Left cardiac atrium (tissue), 4 donors: ENCODE measurements around the gene DUS3L. TPM values are rescaled to one million over a fixed set of nuclear protein-coding genes. Genes with fewer than 3 reads are reported as not detected.
A peak's percentile ranks its signal among the peaks of the same experiment; 100 is the strongest.

Source experiments
- ATAC-seq, 2 donors: fragments of 200-7000 bp; cut with Tn5 transposase; one replicate each; pipeline ENCODE4 v1.9.1; 2020; ENCODE audit warnings: mild to moderate bottlenecking in 2 of 2, moderate library complexity in 2 of 2
- DNase-seq: peaks from one replicate; pipeline ENCODE4 v3.0.0-alpha.2; 2020
- intact Hi-C, 2 donors: fragments of 100-400 bp; cut with DNase I; formaldehyde crosslinking; loops; one replicate each; pipeline versions ENCODE4 v1.14.1 to v1.15.1; 2022 to 2023
- total RNA-seq, 2 donors: library from RNA; stranded (reverse); fragmentation: NEBNext Ultra II Directional; extraction: Animal tissue kit (Norgen Biotek cat#: 25700); gene quantifications; one replicate each; pipeline ENCODE4 v1.2.1, GENCODE V29; 2021
- donor health status: DM: no; HTN: yes; CAD: no.
- donor health status: DM: no; HTN: yes; CAD: no; lungs with severe emphysema.
- donor health status: DM: yes; HTN: yes; CAD: no.
- donor health status: Dilated cardiomyopathy.

DUS3L gene
- total RNA-seq, 2 donors from 2014 or later: 15.3 to 28.2 TPM

DNA sequence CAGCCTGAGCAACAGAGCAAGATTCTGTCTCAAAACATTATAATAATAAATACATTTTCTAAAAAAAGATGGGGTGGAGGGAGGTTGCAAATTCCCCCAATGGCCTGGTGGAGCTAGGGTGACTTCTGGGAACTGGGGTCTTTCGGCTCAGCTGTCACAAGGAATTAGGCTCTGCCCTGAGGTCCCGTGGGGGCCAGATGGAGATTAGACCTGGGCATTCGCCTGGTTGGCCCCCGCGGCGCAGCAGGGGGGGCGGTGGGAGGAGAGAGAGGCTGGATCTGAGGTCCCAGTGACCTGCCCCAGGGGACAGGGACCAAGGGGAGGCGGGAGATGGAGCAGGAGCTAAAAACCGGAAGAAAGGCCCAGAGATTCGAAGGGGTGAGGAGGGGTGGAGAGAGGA is 33.8 kb upstream of the DUS3L start:
- intact Hi-C loops: loop anchor here in 1 of 2 donors (5.0 kb wide), 1 partner anchor 68 kb away; no protein-coding TSS in a partner anchor
- ATAC-seq: no peak
- no peak for DNase-seq

DNA sequence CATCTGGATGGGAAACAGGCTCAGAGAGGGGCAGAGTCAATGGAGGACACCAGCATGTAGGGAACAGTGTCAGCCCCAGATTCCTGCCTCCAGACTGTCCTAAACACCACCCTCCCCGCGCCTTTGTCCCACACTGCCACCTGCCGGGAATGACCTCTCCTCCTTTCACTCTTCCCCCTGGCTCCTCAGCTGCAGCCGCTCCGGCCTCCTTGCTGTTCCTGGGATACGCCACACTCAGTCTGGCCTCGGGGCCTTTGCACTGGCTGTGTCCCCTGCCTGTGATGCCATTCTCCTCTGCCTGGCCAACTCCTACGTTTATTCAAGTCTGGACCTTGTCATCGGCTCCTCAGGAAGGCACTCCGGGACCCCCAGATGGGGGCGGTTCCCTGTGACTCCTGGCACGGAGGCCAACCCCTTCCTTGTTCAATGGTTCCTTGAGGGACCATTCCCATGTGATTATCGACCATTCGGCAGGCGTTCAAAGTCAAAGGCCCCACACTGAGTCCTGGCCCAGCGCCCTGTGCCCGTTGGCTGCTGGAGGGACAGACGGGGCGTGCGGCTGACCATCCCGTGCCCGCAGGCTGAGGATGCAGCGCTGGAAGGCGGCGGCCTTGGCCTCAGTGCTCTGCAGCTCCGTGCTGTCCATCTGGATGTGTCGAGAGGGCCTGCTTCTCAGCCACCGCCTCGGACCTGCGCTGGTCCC is 32.8 kb upstream of the DUS3L start:
- intact Hi-C loops: no loop called here
- DNase-seq (no peak), ATAC-seq (no peak)

DNA sequence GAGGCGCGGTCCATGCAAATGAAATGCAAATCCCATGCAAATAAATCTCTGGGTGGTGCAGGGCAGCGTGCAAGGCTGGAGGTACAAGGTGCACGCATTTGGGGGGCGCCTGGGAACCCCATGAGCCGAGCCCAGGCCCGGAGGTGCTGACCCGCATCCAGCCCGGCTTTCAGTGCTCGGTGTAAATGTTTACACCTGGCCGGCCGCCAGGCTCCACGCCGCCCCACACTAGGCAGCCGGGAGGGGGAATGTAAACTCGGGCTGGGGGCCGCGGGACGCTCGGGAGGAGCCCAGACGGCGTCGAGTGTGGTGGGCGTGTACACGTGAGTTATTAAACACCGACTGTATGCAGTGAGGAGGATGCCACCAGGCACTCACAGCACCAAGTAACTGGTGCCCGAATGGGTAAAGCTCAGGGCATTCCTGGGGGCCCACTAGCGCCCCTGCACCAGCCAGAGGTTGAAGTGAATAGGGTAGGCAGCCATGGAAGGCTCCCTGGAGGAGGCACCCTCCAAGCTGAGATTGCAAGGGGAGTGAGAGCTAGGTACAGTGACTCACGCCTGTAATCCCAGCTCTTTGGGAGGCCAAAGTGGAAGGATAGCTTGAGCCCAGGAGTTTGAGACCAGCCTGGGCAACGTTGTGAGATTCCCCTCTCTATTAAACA is 31.4 kb upstream of the DUS3L start:
- intact Hi-C loops: no loop called here
- DNase-seq: no peak
- ATAC-seq: no peak

DNA sequence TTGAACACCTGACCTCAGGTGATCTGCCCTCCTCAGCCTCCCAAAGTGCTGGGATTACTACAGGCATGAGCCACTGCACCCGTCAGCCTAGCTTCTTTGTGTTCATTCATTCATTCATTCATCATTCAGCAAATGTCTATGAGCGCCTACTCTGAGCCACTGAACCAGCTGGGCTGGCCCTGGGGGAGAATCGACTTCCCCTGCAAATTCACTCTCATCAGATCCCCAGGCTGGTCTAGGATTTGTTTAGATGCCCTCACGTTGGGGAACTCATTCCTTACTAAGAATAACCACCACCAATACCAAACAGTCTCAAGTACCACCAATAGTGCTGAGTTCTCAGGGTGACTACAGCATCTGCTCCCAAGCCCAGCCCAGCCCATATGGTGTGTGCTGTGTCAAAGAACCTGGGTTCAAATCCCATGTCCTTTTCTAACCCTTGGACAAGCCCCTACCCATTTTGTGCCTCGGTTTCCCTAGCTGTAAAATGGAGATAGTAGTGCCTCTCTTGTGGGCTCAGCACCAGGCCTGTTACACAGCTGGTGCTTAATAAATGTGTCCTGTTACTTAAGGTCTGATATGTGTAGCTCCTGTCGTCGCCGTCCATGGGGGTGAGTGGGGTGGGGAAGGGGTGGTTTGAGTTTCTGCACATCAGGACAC is 30.7 kb upstream of the DUS3L start:
- no peak for DNase-seq
- no peak for ATAC-seq
- intact Hi-C loops: no loop called here

DNA sequence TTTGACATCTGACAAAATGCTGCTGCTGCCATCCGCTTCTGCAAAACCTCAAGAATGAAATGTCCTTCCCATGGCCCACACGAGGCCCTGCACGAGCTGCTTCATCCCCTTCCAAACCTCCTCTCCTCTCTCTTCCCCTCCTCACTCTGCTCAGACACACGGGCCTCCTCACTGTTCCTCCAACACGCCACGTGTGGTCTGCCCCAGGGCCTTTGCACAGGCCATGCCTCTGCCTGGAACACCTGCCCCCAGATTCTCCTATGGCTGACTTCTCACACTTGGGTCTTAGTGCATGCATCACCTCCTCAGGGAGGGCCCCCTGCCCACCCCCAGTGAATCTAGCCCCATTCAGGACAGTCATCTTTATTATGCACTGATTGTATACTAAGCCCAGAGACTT is 29.8 kb upstream of the DUS3L start:
- intact Hi-C loops: no loop called here
- DNase-seq: no peak
- no peak for ATAC-seq

DNA sequence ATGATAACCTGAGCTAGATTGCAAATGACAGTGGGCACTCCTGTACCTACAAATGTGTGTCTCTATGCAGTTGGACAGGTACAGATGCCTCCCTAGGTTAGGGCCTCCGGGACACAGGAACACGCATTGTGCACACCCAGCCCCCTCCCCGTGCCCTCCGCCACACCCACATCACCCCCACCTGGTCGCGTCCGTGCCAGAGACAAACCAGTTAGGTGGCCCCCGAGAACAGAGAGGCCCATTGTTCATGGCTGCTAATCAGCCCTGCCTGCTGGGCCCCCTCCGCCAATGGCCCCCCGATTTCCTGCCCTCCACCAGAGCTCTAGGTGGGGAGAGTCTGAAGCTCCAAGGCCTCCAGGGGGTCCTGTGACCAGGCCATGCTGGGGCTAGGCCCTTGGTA is 27.6 kb upstream of the DUS3L start:
- intact Hi-C loops: no loop called here
- ATAC-seq: no peak

DNA sequence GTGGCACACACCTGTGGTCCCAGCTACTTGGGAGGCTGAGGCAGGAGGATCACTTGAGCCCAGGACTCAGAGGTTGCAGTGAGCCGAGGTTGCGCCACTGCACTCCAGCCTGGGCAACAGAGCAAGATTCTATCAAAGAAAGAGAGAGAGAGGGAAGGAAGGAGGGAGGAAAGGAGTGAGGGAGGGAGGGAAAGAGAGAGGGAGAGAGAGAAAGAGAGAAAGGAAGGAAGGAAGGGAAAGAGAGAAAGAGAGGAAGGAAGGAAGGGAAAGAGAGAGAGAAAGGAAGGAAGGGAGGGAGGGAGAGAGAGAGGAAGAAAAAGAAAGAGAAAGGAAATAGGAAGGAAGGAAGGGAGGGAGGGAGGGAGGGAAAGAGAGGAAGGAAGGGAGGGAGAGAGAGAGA is 26.3 kb upstream of the DUS3L start:
- intact Hi-C loops: no loop called here
- DNase-seq (no peak), ATAC-seq (no peak)

More for the DNA sequence above, 27.6 kb upstream of the DUS3L start:
- no peak for DNase-seq

DNA sequence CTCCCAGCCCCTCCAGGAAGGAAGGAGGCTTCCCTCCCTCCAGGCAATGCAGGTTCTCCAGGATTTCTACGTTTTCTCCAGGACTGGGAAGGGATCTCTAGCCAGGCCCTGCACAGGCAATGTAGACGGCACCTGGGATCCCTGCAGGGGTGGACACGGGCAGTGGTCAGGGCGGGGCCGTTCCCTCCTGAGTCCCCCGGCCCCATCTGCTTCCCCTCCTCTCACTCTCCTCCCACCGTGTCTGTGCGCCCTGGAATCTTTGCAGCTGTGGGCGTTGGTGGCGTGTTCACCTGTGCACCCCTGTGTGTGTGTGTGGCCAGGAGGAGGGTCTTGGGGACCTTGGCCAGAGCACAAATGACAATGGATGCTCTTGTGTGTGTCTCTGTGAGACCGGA is 23.9 kb upstream of the DUS3L start:
- DNase-seq (no peak), ATAC-seq (no peak)
- intact Hi-C loops: no loop called here

DNA sequence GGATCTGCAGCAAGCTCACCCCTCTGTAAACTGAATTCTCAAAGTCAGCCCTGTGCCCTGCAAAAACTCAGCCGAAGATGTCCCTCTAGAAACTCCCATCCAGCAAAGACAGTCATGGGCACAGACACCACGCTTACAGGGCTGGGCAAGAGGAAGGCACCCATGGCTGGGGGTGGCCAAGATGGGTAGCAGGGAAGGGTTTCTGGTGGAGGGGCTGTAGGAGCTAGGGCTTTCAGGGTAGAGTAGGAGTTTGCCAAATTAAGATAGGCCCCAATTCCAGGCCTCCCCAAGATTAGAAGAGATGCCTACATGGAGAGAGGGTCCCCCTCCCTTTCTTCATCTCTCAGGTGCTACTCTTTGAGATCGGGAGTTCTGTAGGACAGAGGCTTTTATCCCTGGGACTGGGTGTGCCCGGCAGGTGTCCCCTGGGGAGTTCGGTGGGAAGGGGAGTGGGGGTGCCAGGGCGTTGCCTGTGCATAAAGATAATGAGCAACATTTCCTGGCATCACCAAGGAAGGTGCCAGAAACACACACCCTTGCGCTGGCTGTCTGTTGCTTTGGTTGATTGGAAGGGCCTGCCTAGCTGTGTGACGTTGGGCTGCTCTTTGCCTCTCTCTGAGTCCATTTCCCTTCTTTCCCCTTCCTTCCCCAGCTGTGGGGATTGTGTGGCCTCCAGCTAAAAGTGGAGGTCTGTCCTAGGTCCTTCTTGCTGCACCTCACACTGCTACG is 23.3 kb upstream of the DUS3L start:
- no peak for ATAC-seq
- DNase-seq: no peak
- intact Hi-C loops: no loop called here

DNA sequence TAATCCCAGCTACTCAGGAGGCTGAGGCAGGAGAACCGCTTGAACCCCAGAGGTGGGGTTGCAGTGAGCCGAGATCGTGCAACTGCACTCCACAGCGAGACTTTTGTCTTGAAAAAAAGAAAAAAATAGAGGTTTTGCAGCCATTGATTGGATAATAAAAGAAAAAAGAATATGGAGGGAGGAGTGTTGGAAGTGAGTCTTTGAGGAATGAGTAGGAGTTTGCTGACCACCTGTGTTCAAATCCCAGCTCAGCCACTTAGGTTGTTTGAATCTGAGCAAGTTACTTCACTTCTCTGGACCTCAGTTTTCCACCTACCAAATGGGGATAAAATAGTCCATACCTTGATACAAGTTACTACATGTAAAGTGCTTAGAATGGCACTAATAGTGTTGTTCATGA is 20.2 kb upstream of the DUS3L start:
- no peak for DNase-seq
- no peak for ATAC-seq
- intact Hi-C loops: no loop called here

DNA sequence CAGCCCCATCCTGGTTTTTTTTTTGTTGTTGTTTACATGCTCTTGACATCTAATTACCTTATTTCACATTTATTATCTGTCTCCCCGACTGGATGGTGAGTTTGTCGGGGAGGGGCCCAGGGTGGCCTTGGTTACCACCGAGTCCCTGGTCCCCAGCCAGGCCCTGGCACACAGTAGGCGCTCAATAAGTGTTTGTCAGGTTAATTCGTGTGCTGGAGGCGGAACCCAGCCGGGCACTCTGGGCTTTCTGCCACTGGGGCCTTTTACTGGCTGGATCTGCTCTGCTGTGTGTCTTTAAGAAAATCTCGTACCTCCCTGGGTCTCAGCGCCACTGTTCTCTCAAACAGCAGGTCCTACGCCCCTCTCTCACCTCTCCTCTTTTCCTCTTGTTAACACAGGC is 18.5 kb upstream of the DUS3L start:
- no peak for DNase-seq
- ATAC-seq: no peak
- intact Hi-C loops: loop anchor here in 1 of 2 donors (10.0 kb wide), 1 partner anchor 165 kb away; the partner anchor contains the start of gene RANBP3

DNA sequence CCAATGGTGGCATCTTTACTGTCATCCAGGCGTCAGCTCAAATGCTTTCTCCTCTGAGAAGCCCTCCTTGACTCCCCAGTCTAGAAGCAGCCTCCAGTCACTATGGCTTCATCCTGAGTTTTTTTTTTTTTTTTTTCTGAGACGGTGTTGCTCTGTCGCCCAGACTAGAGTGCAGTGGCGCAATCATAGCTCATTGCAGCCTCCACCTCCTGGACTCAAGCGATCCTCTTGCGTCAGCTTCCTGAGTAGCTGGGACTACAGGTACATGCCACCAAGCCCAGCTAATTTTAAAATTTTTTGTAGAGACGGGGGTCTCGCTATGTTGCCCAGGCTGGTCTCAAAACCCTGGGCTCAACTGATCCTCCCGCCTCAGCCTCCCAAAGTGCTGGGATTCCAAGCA is 18.1 kb upstream of the DUS3L start:
- intact Hi-C loops: loop anchor here in 1 of 2 donors (10.0 kb wide), 1 partner anchor 166 kb away; the partner anchor contains the start of gene RANBP3
- ATAC-seq (no peak), DNase-seq (no peak)

DNA sequence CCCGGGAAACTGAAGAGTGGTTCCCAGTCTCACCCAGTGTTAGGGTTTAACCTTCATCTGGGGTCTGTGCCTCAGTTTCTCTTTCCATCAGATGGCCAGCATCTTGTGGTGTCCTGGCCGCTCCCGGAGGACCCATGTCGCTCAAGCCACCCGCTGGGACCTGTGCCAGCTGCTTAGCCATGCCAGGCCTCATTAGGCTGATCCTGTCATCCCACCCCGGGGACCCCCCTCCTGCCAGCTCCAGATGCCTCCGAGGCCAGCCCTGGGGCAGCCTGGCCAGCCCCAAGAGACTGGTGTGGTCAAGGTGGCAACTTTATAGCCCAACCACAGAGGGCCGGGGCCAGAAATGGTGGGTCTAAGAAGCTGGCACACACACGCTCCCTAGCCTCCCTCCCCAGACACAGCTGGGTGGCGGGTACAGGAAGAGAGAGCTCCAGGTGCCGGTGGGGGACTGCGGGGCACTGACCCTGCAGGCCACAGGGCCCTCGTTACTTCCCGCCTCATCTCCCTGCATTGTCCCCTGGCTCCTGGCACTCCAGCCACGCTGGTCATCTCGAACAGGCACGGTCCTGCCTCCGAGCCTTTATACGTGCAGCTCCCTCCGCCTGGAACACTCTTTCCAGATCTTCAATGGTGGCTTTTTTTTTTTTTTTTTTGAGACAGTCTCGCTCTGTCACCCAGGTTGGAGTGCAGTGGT is 17.3 kb upstream of the DUS3L start:
- DNase-seq (peak; percentile 23), ATAC-seq (no peak)
- intact Hi-C loops: loop anchor here in 1 of 2 donors (10.0 kb wide), 1 partner anchor 167 kb away; the partner anchor contains the start of gene RANBP3

DNA sequence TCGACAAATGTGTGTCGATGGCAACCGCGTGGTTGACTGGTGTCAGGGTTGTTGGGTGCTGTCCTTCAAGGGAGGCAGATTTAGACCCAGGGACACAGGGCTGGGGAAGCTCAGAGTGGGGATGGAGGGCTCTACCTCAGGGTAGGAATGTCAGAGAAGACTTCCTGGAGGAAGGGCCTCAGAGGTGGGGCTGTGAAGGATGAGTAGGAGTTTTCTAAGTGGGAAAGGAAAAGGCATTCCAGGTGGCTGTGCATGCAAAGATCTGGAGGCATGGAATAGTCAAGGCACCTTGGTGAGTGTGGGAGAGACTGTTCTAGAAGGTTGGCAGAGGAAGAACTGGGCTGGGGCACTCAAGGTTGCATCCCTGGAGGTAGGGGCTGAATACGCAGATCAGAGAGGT is 15.9 kb upstream of the DUS3L start:
- no peak for DNase-seq
- intact Hi-C loops: loop anchor here in 1 of 2 donors (10.0 kb wide), 1 partner anchor 168 kb away; the partner anchor contains the start of gene RANBP3
- ATAC-seq: no peak

DNA sequence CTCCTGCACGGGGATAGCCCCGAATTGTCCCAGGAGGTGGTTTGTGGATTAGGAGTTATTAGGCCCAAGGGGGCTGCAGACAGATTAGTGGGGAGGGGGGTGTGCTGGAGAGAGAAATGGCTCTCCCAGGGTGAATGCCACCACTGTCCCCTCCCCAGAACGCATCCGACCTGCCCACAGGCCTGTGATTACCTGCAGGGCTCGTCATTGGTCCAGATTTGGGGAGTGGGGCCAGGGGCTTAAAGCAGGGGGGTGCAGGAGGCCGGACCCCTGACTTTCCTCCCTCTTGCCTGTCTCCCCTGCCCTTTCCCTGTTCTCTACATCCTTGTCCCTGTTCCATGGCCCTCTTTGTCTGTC is 15.1 kb upstream of the DUS3L start:
- intact Hi-C loops: loop anchor here in 1 of 2 donors (10.0 kb wide), 1 partner anchor 169 kb away; the partner anchor contains the start of gene RANBP3
- no peak for DNase-seq
- ATAC-seq: no peak

DNA sequence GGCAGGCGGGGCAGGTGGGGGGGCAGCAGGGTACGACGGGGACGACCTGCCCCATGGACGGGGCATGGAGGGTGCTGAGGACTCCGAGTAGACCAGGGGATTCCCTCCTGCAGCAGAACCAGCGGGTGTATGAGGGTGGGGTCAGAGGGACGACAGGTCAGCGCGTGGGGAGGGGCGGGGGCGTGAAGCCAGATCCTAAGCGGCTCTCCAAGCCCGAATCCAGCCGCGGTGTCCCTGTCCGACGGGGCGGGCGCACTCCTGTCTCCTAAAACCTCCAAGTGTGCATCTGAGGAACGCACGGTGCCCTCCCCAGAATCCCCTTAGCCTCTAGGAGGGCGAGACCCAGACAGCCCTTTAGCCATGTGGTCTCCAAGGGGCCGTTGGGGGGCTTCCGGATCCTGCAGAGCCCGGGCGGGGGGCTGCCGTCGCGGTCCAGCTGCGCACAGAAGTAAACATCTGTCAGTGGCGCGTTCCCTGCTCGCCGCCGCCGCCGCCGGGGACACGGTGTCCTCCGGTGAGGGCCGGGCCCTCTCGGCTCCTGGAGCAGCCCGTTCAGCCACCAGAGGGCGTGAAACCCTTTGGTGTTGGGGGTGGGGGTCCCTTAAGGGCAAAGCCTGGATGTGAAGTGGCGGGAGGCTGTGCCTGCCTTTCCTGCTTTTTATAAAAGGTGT is 14.6 kb upstream of the DUS3L start:
- ATAC-seq (peak; percentile 46 to 58), DNase-seq (peak; percentile 77)
- intact Hi-C loops: loop anchor here in 1 of 2 donors (2.0 to 10.0 kb wide), 2 partner anchors 89 to 169 kb away; partner anchors contain the start of gene RANBP3

DNA sequence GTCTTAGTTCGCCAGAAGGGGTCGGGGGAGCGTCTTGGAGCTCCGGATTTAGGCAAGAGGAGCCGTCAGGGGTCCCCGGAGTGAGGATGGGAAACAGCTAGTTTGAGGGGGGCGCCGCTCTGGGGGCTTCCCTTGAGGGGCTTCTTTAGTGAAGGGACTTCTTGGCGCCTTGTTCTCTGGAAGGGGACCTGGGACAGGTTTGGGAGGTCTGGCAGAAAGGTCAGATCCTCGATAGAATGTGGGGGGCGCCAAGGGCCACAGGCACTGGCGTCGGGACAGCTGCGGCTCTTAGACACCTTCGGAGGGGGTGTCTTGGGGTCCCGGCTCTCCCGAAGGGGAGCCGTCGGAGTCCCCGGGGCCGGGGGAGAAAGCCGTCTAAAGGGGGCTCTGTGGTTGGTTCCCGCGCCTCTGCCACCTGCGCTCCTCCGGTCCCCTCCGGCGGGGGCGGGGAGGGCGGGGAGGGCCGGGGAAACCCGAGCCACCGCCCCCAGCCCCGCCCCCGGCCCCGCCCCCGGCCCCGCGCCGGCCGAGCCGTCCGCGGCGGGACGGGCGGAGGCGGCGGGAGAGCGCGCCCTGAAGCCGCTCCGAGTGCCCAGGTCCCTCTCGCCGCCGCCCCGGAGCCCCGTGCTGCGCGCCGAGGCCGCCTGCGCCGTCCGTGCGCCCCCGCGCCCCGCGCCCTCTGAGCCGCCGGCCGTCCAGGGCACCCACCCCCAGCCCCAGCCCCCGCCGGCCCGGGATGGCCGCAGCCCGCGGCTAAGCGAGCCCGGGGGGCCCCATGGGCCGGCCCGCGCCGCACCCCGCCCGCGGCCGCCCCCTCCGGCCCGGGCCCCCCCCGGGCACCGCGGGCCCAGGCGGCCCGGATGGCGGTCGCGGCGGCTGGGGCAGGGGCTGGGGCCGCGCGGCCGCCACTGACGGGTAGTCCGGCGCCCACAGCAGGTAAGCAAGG is 13.8 kb upstream of the DUS3L start, which contains the start of gene NRTN:
Gene NRTN, plus strand, starts transcription at position 552 of the 946 bp plus-strand sequence. CDS start 19,099 bp downstream, outside the sequence.
- intact Hi-C loops: loop anchor here (2.0 to 10.0 kb wide), 3 partner anchors 88 to 170 kb away; partner anchors contain the start of gene RANBP3 (in 1 of the 2)
- ATAC-seq (peak; percentile 61 to 67), DNase-seq (no peak)
